Measurements from ENCODE around the gene TMEM205.
"Not testable (repeated sequence)": the region's sequence is repeated elsewhere in the genome, so short reads cannot be mapped to it uniquely, and the experiment has no call there.

GRCh38 chr19:11340099-11340467, 6.0 kb downstream of the TMEM205 start:
- TF ChIP-seq CTCF (IDR thresholded peaks at IDR 0.05; ENCODE audit: low read length); EZH2 (IDR thresholded peaks at IDR 0.05; ENCODE audit: borderline replicate concordance, low read length): not testable (repeated sequence)
